ENCODE data around the gene CASK.

CASK gene

GRCh38 chrX:41779941-41780340, 143.4 kb downstream of the CASK start:
- no peak for ATAC-seq (ENCODE audit: insufficient read depth, low read depth)
- Histone ChIP-seq H3K36me3 (ENCODE audit: insufficient read depth, low read length) (peaks cover 5% of the 10 kb centered on the region; the same call in 1 of the 2 replicates), H3K4me3 (ENCODE audit: low read depth in 1 of 2, low read length in 2 of 2) (no peak overlapping the region), H3K27ac (ENCODE audit: low read length) (no peak overlapping the region), H3K9ac (ENCODE audit: low read depth, low read length) (no peak overlapping the region), H3K27me3 (ENCODE audit: insufficient read depth, low read length, poor library complexity) (no peaks in the 10 kb centered on the region), H2AFZ (ENCODE audit: low read depth, low read length) (no peak overlapping the region), H3K4me1 (ENCODE audit: insufficient read depth, low read length) (no peaks in the 10 kb centered on the region), H3K9me3 (ENCODE audit: insufficient read depth, low read length, severe bottlenecking) (no peaks in the 10 kb centered on the region), H4K20me1 (ENCODE audit: insufficient read depth, low read length) (no peaks in the 10 kb centered on the region), H3K4me2 (ENCODE audit: insufficient read depth, low read length) (no peak overlapping the region), H3K79me2 (ENCODE audit: insufficient read depth, low read length) (peaks cover 34% of the 10 kb centered on the region)
- no peak for DNase-seq
- TF ChIP-seq EZH2 (IDR thresholded peaks at IDR 0.05; ENCODE audit: borderline replicate concordance, low read depth, low read length, severe bottlenecking) = no peak
- TF ChIP-seq CTCF (IDR thresholded peaks at IDR 0.05; ENCODE audit: borderline replicate concordance, extremely low read depth, low read length, poor library complexity, severe bottlenecking) = no peak

- H3K9me3 ChIP-seq (ENCODE audit: insufficient read depth, low read length, severe bottlenecking) = no peaks in the 10 kb centered on the region
- ATAC-seq (ENCODE audit: insufficient read depth, low read depth) (no peak), DNase-seq (no peak)
- H4K20me1 ChIP-seq (ENCODE audit: insufficient read depth, low read length) = no peaks in the 10 kb centered on the region
- no peaks in the 10 kb centered on the region for H3K27me3 ChIP-seq (ENCODE audit: insufficient read depth, low read length, poor library complexity)
- H2AFZ ChIP-seq (ENCODE audit: low read depth, low read length) = no peak overlapping the region
- H3K4me3 ChIP-seq (ENCODE audit: low read depth in 1 of 2, low read length in 2 of 2) = no peak overlapping the region
- no peak overlapping the region for H3K9ac ChIP-seq (ENCODE audit: low read depth, low read length)
- TF ChIP-seq EZH2 (IDR thresholded peaks at IDR 0.05; ENCODE audit: borderline replicate concordance, low read depth, low read length, severe bottlenecking) (no peak), CTCF (IDR thresholded peaks at IDR 0.05; ENCODE audit: borderline replicate concordance, extremely low read depth, low read length, poor library complexity, severe bottlenecking) (no peak)
- H3K79me2 ChIP-seq (ENCODE audit: insufficient read depth, low read length) = peaks cover 34% of the 10 kb centered on the region
- no peak overlapping the region for H3K27ac ChIP-seq (ENCODE audit: low read length)
- no peak overlapping the region for H3K4me2 ChIP-seq (ENCODE audit: insufficient read depth, low read length)
- H3K4me1 ChIP-seq (ENCODE audit: insufficient read depth, low read length) = no peaks in the 10 kb centered on the region
- H3K36me3 ChIP-seq (ENCODE audit: insufficient read depth, low read length) = peaks cover 4% of the 10 kb centered on the region; the same call in 1 of the 2 replicates
Observed at GRCh38 chrX:41779030-41779564, 144.3 kb downstream of the CASK start.

GRCh38 chrX:41761702-41762101, 161.7 kb downstream of the CASK start:
- no peak overlapping the region for H3K27ac ChIP-seq (ENCODE audit: low read length)
- H3K9me3 ChIP-seq (ENCODE audit: insufficient read depth, low read length, severe bottlenecking) = no peaks in the 10 kb centered on the region
- H3K9ac ChIP-seq (ENCODE audit: low read depth, low read length) = no peak overlapping the region
- DNase-seq (no peak), ATAC-seq (ENCODE audit: insufficient read depth, low read depth) (no peak)
- H4K20me1 ChIP-seq (ENCODE audit: insufficient read depth, low read length) = no peaks in the 10 kb centered on the region; the same call in 1 of the 2 replicates
- H3K4me1 ChIP-seq (ENCODE audit: insufficient read depth, low read length) = no peaks in the 10 kb centered on the region
- H3K79me2 ChIP-seq (ENCODE audit: insufficient read depth, low read length) = peaks cover 59% of the 10 kb centered on the region
- H3K4me2 ChIP-seq (ENCODE audit: insufficient read depth, low read length) = no peak overlapping the region
- no peak overlapping the region for H3K4me3 ChIP-seq (ENCODE audit: low read depth in 1 of 2, low read length in 2 of 2)
- H3K27me3 ChIP-seq (ENCODE audit: insufficient read depth, low read length, poor library complexity) = no peaks in the 10 kb centered on the region
- TF ChIP-seq EZH2 (IDR thresholded peaks at IDR 0.05; ENCODE audit: borderline replicate concordance, low read depth, low read length, severe bottlenecking) = no peak
- no peak for TF ChIP-seq CTCF (IDR thresholded peaks at IDR 0.05; ENCODE audit: borderline replicate concordance, extremely low read depth, low read length, poor library complexity, severe bottlenecking)
- H2AFZ ChIP-seq (ENCODE audit: low read depth, low read length) = no peak overlapping the region
- no peaks in the 10 kb centered on the region for H3K36me3 ChIP-seq (ENCODE audit: insufficient read depth, low read length)

All from DND-41 (cell line).